GM18507 (cell line): ENCODE measurements around the gene ZFP62.
A peak's percentile ranks its signal among the peaks of the same experiment; 100 is the strongest.

Experiments
- DNase-seq: peaks from one replicate; pipeline ENCODE4 v3.0.0; 2011; ENCODE audit warnings: low read depth; ENCODE audit not compliant: insufficient read length; ENCODE audit errors: extremely low spot score
- FAIRE-seq: peaks from 2 replicates; lab custom pipeline; 2011; peaks lifted over from hg19 to GRCh38; lab: Jason Lieb, UNC

ZFP62 gene

DNA sequence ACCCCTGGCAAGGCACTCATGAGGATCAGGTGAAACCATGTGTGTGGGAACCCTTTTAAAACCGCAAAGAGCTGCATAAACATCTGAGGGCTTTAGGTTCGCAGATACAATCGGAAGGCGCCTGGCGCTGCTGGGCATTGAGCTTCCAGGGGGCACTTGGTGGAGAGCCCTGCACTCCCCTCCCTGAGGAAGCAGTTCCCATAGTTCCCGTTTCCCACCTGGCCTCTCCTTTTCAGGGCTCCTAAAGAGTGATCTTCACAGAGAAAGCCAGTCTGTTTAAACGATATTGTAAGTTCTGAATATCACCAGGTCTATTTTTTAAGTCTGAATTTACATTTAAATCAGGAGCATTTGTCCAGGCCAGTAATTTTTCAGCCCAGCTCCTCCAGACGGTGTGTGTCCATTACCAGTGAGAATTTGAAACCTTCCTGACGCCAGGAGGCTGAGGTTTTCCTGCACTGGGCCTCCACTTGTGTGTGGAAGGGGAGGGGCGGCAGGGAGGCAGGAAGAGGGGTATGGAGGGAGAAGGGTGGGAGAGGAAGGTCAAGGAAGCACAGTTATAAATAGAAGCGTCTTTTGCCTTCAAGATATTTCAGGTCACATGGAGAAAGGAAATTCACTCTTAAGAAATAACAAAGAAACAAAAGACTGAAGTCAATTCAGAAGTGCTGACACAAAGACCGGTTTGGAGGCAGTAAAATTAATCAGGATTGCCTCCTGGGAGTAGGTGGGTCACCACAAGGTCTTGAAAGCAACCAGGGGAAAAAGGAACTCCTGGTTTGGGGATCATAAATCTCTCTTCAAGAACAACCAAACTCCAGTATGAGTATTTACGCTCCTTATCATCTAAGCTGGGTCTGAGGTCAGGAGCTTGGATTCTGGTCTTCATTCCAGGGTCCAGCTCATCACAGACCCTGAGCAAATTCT, 44.2 kb downstream of the ZFP62 start:
- DNase-seq (no peak), FAIRE-seq (peak; percentile 72)

DNA sequence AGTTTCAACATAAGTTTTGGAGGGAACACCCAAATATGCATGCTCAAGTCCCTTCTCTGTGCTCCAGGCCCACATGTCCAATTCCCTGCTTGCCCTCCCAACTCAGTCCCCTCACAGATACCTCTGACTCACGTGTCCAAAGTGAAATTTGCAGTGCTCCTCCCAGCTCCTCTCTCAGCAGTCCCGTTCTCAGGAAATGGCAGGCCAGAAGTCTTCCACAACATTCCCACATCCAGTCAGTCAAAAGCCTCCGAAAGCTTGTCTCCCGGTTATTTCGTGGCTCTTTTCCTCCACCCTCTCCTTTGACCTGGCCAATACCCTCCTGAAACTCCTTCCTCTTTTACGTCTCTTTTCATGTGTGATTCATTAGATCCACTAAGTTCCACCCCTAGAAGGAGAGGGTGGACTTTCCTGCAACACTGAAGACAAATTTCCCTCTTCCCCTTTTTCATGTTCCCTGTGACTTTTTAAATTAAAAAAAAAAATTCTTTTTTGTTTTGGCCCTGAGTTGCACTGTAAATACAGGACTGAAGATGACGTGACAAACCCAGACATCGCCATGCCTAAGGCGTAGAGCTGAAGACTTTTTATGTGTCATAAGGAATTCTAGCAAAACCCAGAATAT, 45.7 kb downstream of the ZFP62 start:
- no peak for DNase-seq
- FAIRE-seq = no peak

DNA sequence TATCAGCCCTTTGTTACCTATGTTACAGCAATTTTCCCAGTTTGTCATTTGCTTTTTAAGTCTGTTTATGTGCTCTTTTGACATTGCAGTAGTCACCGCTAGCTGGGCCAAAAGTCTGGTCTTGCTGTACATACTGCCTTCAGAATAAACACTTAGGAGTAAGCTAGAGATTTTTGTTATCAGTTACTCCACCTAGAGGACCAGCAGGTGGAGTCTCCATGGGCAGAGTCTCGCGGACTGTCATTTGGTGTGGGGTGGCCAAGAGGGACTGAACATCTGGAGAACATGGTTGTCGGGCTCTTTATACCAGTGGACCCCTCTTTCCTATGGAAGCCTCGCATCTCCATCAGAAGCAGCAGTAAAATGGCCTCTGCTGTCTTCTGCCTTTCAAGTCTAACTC, 47.7 kb downstream of the ZFP62 start:
- DNase-seq = no peak
- no peak for FAIRE-seq

DNA sequence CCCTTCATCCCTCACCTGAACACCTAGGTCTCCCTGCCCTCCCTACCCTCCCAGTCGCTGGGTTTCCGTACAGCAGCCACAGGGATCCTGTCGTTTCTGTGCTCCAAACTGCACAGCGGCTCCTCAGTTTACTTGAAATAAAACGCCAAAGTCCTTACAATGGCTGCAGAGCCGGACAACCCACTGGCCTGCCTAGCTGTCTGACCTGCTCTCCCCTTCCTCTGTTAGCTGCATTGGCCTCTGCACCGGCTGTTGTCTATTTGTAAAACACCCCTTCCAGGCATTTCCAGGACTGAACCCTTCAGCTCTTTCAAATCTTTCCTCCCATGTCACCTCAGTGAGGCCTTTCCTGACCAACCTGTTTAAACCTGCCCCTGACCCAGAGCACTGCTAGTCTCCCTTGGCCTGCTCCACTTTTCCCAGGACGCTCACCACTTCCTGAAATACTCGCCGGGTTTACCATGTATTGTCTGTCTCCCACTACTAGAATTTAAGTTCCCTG, 49.4 kb downstream of the ZFP62 start:
- no peak for DNase-seq
- no peak for FAIRE-seq

DNA sequence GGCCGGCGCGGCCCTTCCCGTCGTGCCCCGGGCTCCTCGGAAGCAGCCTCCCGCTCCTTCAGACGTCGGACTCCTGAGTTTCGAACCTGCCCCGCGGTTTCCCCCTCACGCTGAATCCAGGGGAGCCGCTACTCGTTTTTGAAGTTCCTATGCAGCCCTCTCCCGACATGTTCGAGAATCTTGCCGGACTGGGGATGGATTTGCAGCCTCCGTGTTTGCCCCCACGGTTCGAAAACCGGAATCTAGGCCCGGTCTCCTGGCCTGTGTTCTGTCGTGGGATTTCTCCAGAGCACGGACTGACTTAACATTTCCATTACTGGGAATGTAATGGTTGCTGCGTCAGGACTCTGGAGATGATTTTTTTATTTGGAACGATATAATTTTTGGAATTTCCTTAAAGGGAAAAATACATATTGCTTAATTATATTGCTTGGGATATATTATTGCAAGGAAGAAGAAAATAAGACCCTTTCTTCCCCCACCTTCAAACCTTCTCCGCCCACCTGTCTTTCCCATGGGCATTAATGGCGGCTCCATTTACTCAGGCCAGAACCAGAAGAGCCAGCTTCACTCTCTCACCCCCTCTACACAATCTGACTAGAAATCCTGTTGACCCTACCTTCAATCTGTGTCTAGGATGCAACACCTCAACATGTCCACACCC, 50.0 kb downstream of the ZFP62 start:
- no peak for DNase-seq
- no peak for FAIRE-seq

DNA sequence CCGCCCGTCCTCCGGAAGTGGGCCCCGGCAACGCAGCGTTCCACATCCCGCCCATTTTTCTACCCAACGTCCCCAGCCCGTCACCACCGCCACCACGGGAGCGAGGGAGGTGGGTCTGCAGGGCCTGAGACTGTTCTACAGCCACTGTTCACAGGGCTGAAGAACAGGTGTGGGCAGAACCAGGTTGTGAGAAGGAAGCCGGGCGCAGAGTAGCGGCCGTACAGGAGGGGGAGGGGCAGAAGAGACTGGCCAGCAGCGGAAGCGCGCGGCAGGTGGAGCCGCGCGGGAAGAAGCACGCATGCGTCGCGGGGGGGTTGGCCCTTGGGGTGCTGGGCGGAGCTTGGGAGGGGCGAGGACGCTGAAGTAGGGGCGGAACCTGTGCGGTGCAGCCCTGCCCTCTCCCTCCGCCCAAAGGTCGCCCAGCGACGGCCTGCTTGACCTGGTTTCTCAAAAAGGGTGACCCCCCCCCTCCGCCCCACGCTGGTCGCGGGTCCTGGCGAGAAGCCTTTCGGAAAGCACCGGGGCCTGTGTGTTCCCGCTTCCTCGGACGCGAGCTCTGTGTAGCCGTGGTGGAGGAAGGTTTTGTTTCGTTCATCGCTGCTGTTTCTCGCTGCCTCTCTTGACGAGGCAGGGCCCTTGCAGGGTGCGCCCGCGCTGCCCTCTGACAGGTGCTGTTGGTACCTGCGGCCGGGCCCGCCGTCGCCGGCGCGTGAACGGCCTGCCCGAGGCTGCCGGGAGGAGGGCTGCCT, 50.7 kb downstream of the ZFP62 start:
- no peak for FAIRE-seq
- DNase-seq = peak; percentile 88

DNA sequence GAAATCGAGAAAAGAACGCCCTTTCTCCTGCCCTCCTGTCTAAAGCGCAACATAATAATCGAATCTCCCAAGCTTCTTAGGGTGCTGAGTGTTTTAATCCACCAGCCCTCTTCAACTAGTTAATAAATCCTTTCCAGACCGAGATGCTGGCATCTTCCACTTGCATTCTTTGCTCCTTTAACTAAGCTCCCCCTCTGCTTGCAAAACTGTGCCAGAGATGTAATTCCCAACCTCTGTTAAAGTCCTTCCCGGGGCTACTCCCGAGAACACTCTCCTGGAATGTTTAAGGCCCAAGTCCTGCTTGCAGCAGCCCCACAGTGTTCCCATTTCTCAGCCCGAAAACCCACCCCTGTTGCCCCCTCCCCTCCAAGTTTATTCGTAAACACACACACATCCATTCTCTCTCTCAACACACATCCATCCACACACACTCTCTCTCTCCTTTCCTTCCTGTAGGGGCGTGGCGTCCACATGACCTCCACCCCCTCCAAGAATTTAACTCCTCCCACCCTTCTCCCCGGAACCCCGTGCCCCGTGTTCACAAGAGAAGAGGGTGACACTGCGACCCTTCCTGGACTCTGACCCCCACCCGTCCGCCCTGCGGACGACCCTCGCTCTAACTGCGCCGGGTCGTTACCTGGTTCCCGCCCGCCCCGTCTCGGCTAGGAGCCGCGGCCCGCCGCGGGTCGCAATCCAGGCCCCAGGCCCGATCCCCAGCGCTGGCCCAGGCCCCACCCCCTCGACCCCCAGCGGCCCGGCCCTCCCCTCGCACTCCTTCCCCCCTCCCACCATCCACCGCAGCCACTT, 51.5 kb downstream of the ZFP62 start:
- peak; percentile 81 for DNase-seq
- FAIRE-seq = peak; percentile 93

DNA sequence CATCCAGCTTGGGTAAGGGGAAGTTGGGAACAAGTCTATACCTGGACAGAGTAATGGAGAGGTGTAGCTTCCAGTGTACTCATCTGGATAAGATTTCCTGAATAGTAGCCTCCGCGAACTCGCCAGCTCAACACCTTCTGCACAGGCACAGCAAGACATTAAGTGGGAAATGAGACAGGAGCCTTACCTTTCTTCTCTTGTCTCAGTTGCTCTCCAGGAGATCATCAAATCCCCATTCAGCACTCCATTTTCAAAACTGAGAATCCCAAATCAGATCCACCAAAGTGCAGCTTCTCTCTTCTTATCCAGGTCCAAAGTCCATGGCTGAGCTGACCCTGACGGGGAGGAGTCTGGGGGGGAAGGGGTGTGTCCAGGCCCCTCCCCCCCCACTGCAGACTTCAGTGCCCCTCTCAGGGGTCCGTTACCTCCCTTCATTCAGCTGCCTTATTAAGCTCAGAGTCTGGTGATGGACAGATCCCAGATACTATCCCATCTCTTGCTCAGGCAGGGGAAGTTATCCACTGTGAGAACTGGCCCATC, 52.5 kb downstream of the ZFP62 start:
- no peak for FAIRE-seq
- DNase-seq = no peak

DNA sequence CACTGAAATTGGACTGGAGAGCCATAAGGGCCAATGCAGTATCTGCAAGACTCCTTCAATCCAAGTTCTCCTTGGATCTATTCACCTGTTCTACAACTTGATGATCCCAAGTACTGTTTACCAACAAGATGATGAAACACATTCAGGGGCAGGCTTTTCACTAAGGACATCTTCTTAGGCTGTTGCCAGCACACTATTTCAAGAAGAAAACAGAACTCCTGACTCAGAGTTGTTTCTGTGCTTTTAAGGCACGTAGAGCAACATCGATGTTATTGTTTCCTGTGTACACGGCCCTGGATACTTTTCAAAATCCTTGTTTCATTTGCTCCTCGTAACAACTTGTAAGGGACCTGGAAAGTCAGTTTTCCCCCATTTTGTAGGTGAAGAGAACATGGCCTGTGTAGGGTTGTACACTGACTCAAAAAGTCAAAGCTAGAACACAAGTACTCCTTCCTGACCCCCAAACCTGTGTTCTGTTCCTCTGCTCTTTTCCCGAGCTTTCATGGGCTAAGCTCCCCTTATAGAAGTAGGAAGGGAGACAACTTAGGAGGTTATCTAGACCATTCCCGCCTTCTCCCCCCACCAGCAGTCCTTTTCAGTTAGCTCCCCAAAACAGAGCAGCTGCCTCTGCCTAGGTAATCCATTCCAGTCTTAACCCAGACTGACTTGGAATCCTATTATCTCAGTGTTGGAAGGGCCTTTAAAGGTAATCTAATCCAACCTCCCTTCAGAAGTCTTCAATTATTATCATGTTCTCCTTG, 53.2 kb downstream of the ZFP62 start:
- no peak for DNase-seq
- FAIRE-seq = no peak

DNA sequence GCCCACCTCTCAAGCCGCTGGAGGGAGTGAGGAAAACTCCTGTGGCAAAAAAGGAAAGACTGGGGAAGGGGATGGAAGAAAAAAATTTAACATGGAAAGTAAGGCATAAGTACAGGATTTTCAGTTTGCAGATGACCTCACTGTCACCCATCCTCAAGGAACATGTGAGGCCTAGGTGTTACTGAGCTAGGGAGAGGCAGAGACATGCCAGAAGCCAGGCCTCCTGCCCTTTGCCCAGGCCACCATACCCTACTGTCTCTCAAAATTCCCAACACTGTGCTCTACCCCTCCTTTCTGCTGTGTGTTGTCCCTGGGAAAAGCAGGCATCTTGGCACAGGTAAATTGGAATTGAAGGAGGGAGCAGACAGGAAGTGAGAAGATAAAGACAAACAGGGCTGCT, 54.0 kb downstream of the ZFP62 start:
- no peak for DNase-seq

DNA sequence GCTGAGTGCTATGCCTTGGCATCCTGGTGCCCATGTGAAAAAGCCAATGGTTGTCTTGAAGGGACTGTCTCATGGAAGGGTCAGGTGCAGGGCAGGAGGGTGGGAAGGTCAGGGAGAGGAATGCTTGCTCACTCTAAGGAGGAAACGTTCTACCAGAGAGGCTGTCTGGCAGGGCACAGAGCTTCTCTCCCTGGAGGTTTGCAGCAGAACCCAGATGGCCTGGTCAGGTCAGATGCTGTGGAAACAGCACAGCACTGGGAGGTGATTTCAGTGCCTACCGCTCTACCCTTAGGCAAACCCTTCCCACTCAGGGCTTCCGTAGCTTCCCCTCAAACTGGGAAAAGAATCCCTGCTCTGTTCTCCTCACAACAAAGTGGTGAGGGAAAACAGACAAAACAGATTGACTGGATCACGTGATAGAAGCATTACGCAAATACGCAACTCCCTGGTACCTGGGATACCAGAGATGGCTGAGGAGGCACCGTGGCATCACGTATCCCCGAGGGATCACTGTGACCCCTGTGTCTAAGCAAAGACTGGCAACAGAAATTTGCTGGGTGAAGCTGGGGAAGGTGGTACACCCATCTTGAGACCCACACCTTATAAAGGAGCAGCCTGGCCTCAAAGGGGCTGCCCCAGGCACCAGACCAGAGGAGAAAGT, 54.6 kb downstream of the ZFP62 start:
- DNase-seq (no peak), FAIRE-seq (peak; percentile 55)

More for the DNA sequence above, 54.0 kb downstream of the ZFP62 start:
- no peak for FAIRE-seq

DNA sequence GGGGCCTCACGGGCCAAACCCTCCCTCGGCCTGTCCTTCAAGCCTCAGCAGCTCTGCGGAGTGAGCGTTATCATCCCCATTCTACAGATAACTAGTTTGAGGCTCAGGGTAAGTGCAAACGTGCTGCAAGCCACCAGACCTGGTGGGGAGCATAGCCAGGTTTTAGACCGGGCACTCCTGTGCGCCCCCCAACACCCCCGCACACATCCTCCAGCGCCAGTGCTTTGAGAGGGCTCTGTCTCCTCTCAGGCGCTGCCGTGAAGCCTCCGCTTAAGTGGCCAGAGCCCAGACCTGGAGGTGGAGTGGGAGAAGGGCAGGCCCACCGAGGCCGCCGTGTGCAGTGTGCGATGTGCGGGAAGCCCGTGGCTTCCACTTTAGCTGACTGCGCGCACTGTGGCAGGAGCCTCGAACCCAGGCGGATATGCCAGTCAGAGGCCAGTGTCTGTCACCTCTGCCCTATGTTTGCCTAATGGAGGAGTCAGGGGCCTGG, 56.9 kb downstream of the ZFP62 start:
- DNase-seq = no peak
- no peak for FAIRE-seq

DNA sequence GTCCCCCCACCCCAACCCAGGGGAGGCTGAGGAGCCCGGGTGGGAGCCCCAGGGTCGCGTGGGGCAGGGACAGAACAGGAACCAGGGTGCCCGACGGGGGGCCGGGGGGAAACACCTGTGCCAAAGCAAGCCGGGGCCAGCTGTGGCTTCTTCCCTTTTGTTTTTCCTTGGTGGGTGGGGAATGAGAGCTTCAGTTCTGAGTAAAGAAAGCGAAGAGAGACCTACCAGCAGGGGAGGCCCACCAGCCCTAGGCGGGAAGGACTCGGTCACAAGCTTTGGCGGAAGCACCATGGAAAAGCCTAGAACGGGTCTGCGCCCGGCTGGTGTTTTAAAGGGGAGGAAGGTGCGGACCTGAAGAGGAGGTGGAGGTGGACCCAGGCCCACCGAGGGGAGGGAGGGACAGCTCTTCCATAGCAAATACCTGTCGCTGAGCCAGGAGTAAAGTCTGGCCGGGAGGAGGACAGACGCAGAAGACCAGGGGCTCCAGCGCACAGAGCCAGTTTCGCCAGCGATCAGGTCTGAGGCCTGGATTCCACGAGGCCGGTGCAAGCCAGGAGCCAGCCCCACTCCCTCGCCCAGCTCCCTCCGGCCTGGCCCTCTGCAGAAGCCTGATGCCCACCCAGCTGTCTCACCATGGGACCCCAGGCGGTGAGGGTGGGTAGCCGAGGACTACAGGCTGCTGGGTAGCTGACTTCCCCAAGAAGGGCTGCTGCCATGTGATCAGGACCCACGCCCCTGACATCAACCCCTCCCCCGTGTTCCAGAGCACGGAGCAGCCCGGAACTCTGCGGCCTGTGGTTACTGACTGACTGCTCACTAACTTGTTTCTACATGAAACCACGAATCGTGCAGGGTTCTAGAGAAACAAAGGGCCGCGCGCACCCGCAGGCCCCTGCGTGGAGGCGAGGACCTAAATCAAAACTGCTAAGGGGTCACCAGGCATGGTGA, 57.6 kb downstream of the ZFP62 start:
- FAIRE-seq (peak; percentile 95), DNase-seq (peak; percentile 73)

DNA sequence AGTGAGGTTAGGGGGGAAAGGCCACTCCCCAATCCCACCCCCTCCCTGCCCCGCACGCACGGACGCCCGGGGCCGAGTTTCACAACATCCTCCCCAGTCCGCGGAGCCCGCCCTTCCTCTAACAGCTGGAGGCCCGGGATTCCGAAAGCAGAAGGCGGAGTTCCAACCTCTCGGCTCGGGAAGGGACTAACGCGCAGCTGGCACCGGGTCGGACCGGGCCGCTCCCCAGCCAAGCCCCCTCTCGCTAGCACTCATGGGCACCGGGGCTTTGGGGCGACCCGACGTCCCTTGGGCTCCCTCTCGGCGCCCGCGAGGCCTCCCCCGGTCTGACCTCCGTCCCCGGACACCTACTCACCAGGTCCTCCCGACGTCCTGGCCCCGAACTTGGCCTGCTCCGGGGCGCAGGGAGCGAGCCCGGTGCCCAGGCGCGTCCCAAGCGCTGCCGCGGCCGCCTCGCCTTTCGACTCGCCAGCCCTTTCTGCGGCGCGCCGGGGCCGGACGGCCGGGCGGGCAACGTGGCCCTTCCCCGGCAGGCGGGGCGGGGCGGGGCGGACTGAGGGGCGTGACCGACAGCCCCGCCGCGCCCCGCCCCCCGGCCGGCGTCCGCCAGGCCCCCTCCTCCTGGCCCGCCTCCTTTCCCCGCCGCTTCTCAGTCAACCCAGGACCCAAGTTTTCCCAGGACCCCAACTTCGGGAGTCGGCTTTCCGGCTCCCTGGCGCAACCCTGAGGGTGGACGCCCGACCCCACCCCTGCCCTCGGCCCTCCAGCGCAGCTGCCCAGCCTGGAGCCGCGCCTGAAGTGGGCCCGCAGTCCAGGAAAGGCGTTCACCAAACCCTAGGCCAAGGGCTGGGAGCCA, 58.5 kb downstream of the ZFP62 start, which contains the start of gene MGAT1:
MGAT1 (minus strand) TSS at position 482 of the 856 bp plus-strand sequence. CDS start 9,835 bp downstream, outside the sequence.
- DNase-seq (peak; percentile 85), FAIRE-seq (no peak)
